Measurements from ENCODE around the gene COPZ1. TPM values are rescaled to one million over a fixed set of nuclear protein-coding genes. Genes with fewer than 3 reads are reported as not detected.
A peak's percentile ranks its signal among the peaks of the same experiment; 100 is the strongest.

The COPZ1 gene
- total RNA-seq, 2 donors from 2014 or later, result 75.4 to 86.8 TPM

DNA sequence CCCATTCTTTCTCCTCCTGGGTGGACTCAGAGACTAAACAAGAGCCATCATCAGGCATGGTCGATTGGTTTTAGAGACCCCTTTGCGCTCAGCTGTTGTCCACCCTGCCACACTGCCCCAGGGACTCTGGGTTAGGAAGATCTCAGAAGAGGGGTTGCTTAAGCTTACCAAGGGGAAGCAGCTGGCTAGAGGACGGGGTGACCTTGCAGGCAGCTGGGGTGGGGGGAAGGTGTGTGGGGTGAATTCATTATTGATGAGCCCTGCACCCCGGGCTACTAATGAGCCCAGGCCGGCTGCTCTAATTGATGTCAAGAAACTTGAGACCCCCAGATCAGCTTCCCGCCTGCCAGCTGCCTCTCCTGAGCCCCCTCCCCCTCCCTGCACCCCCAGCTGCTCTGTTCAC is 68.3 kb downstream of the COPZ1 start:
- Mint-ChIP-seq H3K36me3 (ENCODE audit: low read depth) (peaks cover 48% of the 10 kb centered on the region), H3K27ac (no peak overlapping the region), H3K9me3 (no peaks in the 10 kb centered on the region), H3K27me3 (no peaks in the 10 kb centered on the region), H3K4me1 (peaks cover 23% of the 10 kb centered on the region), H3K4me3 (no peak overlapping the region)
- ATAC-seq (replicated peaks), result no peak

DNA sequence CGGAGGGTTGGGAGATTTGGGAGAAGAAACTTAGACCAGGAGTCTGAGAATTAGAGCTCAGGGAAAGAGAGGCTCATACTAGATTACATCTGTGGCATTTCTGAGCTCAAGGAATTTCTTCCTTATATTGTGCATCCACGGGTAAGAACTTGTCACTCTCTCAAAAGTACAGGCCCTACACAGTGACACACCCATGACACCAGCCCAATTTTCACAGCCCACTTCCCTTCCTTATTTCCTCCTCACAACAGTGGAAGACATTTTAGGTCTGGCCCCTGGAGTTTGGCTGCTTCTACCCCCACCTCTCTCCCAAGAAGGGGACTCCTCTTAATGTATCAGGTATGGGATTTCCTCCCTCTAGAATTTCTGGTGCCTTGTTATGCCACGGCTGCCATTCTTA is 68.8 kb downstream of the COPZ1 start:
- H3K4me1 Mint-ChIP-seq, result peaks cover 23% of the 10 kb centered on the region

DNA sequence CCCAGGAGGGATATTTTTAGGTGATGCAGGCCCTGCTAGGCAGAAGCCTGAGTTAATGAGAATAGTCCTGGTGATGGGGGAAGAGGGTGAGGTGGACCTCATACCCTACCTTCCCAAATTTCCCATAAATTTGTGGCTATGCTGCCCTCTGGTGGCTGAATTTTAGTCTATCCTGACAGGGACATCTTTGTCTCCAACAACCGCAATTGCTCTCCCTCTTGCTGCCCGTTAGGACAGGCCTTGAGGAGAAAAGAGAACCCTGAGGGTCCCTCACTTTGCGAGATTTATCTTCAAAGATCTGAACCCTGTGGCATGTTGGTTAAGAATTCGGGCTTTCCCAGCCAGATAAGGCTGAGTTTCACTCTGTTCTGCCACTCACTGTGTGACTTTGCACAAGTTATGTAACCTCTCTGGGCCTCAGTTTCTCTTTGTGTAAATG is 69.4 kb downstream of the COPZ1 start:
- Mint-ChIP-seq H3K27ac (peak overlapping the region; percentile 72), H3K9me3 (no peaks in the 10 kb centered on the region), H3K4me3 (peak overlapping the region; percentile 5), H3K36me3 (ENCODE audit: low read depth) (peaks cover 59% of the 10 kb centered on the region), H3K27me3 (no peaks in the 10 kb centered on the region), H3K4me1 (peaks cover 27% of the 10 kb centered on the region)
- peak; percentile 30 for ATAC-seq (replicated peaks)

More for the DNA sequence above, 68.8 kb downstream of the COPZ1 start:
- peaks cover 53% of the 10 kb centered on the region for H3K36me3 Mint-ChIP-seq (ENCODE audit: low read depth)
- H3K27ac Mint-ChIP-seq, result peak overlapping the region; percentile 72
- no peaks in the 10 kb centered on the region for H3K27me3 Mint-ChIP-seq
- no peaks in the 10 kb centered on the region for H3K9me3 Mint-ChIP-seq
- ATAC-seq (replicated peaks), result peak; percentile 13
- H3K4me3 Mint-ChIP-seq, result peak overlapping the region; percentile 5

- peak overlapping the region; percentile 48 for H3K27ac Mint-ChIP-seq
- peaks cover 66% of the 10 kb centered on the region for H3K36me3 Mint-ChIP-seq (ENCODE audit: low read depth)
- H3K4me3 Mint-ChIP-seq, result no peak overlapping the region
- H3K4me1 Mint-ChIP-seq, result peaks cover 24% of the 10 kb centered on the region
- no peak for ATAC-seq (replicated peaks)
- H3K9me3 Mint-ChIP-seq, result no peaks in the 10 kb centered on the region
- no peaks in the 10 kb centered on the region for H3K27me3 Mint-ChIP-seq
These were observed 70.1 kb downstream of the COPZ1 start for GRCh38 chr12:54394986-54395385.

DNA sequence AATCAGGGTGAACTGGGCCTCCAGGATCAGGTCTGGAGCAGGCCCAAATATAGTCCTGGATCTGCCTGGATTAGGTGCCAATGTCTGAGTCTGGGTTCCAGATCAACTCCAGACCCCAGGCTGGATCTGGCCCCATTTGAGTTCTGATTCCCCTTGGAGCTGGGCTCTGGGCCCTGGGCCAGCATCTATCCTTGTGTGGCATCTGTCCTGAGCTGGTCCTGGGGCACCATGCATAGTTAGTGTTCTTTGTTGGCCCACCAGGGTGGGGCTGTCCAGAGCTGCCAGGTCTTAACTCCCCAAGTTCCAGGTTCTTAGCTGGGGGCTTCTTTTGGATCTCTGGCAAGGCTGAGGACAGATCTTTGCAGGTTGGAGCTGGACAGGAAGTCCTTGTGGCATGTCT is 70.6 kb downstream of the COPZ1 start:
- H3K36me3 Mint-ChIP-seq (ENCODE audit: low read depth), result peaks cover 71% of the 10 kb centered on the region

GRCh38 chr12:54397157-54397556 is 72.2 kb downstream of the COPZ1 start:
- Mint-ChIP-seq H3K27me3 (no peaks in the 10 kb centered on the region), H3K9me3 (no peaks in the 10 kb centered on the region), H3K27ac (peak overlapping the region; percentile 47), H3K36me3 (ENCODE audit: low read depth) (peaks cover 87% of the 10 kb centered on the region), H3K4me1 (peaks cover 17% of the 10 kb centered on the region), H3K4me3 (no peak overlapping the region)
- ATAC-seq (replicated peaks), result peak; percentile 17

More for the DNA sequence above, 70.6 kb downstream of the COPZ1 start:
- no peak overlapping the region for H3K27ac Mint-ChIP-seq
- H3K27me3 Mint-ChIP-seq, result no peaks in the 10 kb centered on the region
- ATAC-seq (replicated peaks), result no peak
- H3K4me1 Mint-ChIP-seq, result peaks cover 23% of the 10 kb centered on the region
- no peaks in the 10 kb centered on the region for H3K9me3 Mint-ChIP-seq
- H3K4me3 Mint-ChIP-seq, result no peak overlapping the region

DNA sequence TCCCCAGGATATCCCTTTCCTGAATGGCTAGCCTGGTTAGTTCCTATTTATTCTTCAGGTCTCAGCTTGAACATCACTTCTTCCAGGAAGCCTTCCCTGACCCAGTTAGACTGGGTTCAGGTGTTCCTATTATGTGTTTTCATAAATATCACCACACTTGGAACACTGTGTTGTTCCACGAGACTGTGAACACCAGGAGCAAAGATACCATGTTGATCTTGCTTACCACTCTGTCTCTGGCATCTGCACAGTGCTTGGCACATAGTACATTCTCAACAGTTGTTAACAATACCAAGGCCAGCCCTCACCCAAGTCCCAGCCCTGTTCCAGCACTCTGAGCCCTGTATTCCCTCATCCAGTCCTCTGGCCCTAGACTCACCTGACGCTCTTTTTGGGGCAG is 73.3 kb downstream of the COPZ1 start:
- H3K36me3 Mint-ChIP-seq (ENCODE audit: low read depth), result peaks cover 98% of the 10 kb centered on the region

GRCh38 chr12:54398995-54399793 is 74.3 kb downstream of the COPZ1 start:
- H3K9me3 Mint-ChIP-seq, result no peaks in the 10 kb centered on the region
- H3K27ac Mint-ChIP-seq, result peak overlapping the region; percentile 61
- H3K36me3 Mint-ChIP-seq (ENCODE audit: low read depth), result peaks cover 100% of the 10 kb centered on the region
- no peak overlapping the region for H3K4me3 Mint-ChIP-seq
- peak; percentile 79 for ATAC-seq (replicated peaks)
- no peaks in the 10 kb centered on the region for H3K27me3 Mint-ChIP-seq
- peaks cover 12% of the 10 kb centered on the region for H3K4me1 Mint-ChIP-seq

More for the DNA sequence above, 73.3 kb downstream of the COPZ1 start:
- peak overlapping the region; percentile 61 for H3K27ac Mint-ChIP-seq
- H3K4me1 Mint-ChIP-seq, result peaks cover 17% of the 10 kb centered on the region
- H3K4me3 Mint-ChIP-seq, result no peak overlapping the region
- no peak for ATAC-seq (replicated peaks)
- H3K9me3 Mint-ChIP-seq, result no peaks in the 10 kb centered on the region
- no peaks in the 10 kb centered on the region for H3K27me3 Mint-ChIP-seq

DNA sequence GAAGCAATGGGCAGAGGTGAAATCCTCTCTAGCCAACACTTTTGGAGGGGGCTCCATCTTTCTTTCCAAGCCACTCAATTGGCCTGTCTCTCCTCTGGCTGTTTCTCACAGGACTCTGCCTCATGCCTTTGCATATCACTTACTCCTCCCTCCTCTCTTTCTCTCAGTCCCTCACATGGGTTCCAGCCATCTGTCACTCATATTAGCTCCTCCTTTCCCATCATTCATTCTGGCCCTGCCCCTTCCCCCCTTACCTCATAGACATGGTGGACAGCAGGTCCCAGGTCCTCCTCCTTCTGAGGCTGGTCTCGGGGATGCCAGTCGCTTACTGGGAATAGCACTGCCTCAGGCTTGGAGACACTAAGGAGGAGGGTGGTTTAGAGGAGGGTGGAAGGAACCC is 76.2 kb downstream of the COPZ1 start:
- H3K9me3 Mint-ChIP-seq, result no peaks in the 10 kb centered on the region

More for the DNA sequence above, 76.2 kb downstream of the COPZ1 start:
- Mint-ChIP-seq H3K27me3 (no peaks in the 10 kb centered on the region), H3K27ac (peak overlapping the region; percentile 71), H3K4me3 (no peak overlapping the region), H3K36me3 (ENCODE audit: low read depth) (peaks cover 100% of the 10 kb centered on the region), H3K4me1 (peaks cover 20% of the 10 kb centered on the region)
- no peak for ATAC-seq (replicated peaks)

Other genes starting within 250 kb of the COPZ1 start
- gene SMUG1, start 136.1 kb upstream of the COPZ1 start, total RNA-seq, result 10 to 100 TPM; 24.2 to 28.7 TPM
- gene CBX5, start 45.0 kb upstream of the COPZ1 start, total RNA-seq, result 10 to 100 TPM; 82.0 to 89.7 TPM
- gene HNRNPA1, start 44.4 kb upstream of the COPZ1 start, total RNA-seq, result 1,000 to 10,000 TPM; 1,204 to 1,551 TPM
- not detected for gene NFE2, start 24.1 kb upstream of the COPZ1 start, total RNA-seq
- 1 to 10 TPM in 1 of 2 donors, under 1 TPM in 1; 0.24 to 2.2 TPM for gene GPR84, start 39.4 kb downstream of the COPZ1 start, total RNA-seq
- gene ZNF385A, start 59.6 kb downstream of the COPZ1 start, total RNA-seq, result 1 to 10 TPM in 1 of 2 donors, under 1 TPM in 1; 0.48 to 2.6 TPM
- gene ITGA5, start 94.1 kb downstream of the COPZ1 start, total RNA-seq, result 100 to 1,000 TPM in 1 of 2 donors, 10 to 100 TPM in 1; 29.9 to 211 TPM
- gene GTSF1, start 148.5 kb downstream of the COPZ1 start, total RNA-seq, result 10 to 100 TPM; 16.4 to 21.2 TPM
- gene NCKAP1L, start 172.6 kb downstream of the COPZ1 start, total RNA-seq, result 100 to 1,000 TPM; 152 to 189 TPM
- 10 to 100 TPM; 17.8 to 47.4 TPM for gene PDE1B, start 224.5 kb downstream of the COPZ1 start, total RNA-seq

Data from activated T-helper 17 cell treated with anti-CD3 and anti-CD28 coated beads, Interleukin-2, amount 50 U/mL, for 72 hours (primary cell).